H9 (cell line): ENCODE results near the gene ERBIN. TPM values are rescaled to one million over a fixed set of nuclear protein-coding genes. Genes with fewer than 3 reads are reported as not detected.

Experiments
- DNase-seq: peaks from one replicate; pipeline ENCODE4 v3.0.0-alpha.2; 2017
- H2AFZ ChIP-seq: one replicate; pipeline ENCODE4 v1.6.1; 2013; ENCODE audit warnings: mild to moderate bottlenecking, low read length, control low read depth, moderate library complexity
- H2AK5ac ChIP-seq: 2 replicates; pipeline ENCODE4 v1.6.1; 2013; ENCODE audit warnings: low read length, control low read depth, mixed read lengths; ENCODE audit not compliant: insufficient read length
- H2BK120ac ChIP-seq: one replicate; pipeline ENCODE4 v1.6.1; 2013; ENCODE audit warnings: low read depth, mild to moderate bottlenecking, low read length, control low read depth, inconsistent platforms; ENCODE audit not compliant: poor library complexity, severe bottlenecking
- H2BK12ac ChIP-seq: 2 replicates; pipeline ENCODE4 v1.6.1; 2013; ENCODE audit warnings: low read length, control low read depth, mixed read lengths, low read depth; ENCODE audit not compliant: insufficient read length
- H2BK15ac ChIP-seq: 2 replicates; pipeline ENCODE4 v1.6.1; 2013; ENCODE audit warnings: low read depth, low read length, control low read depth
- H2BK20ac ChIP-seq: one replicate; pipeline ENCODE4 v1.6.1; 2013; ENCODE audit warnings: low read depth, mild to moderate bottlenecking, low read length, control low read depth, inconsistent platforms; ENCODE audit not compliant: poor library complexity, severe bottlenecking
- H2BK5ac ChIP-seq: 2 replicates; pipeline ENCODE4 v1.6.1; 2013; ENCODE audit warnings: low read length, control low read depth, mixed read lengths; ENCODE audit not compliant: insufficient read length
- H3K14ac ChIP-seq: 2 replicates; pipeline ENCODE4 v1.6.1; 2013; ENCODE audit warnings: low read length, control low read depth; ENCODE audit not compliant: insufficient read depth
- H3K18ac ChIP-seq: 2 replicates; pipeline ENCODE4 v1.6.1; 2013; ENCODE audit warnings: low read depth, mild to moderate bottlenecking, mixed read lengths, low read length, control low read depth; ENCODE audit not compliant: insufficient read length
- H3K23ac ChIP-seq: 2 replicates; pipeline ENCODE4 v1.6.1; 2013; ENCODE audit warnings: low read length, control low read depth, mixed read lengths, low read depth; ENCODE audit not compliant: insufficient read length
- H3K23me2 ChIP-seq: 2 replicates; pipeline ENCODE4 v1.6.1; 2013; ENCODE audit warnings: low read depth, mild to moderate bottlenecking, mixed read lengths, low read length, control low read depth; ENCODE audit not compliant: insufficient read length, poor library complexity, severe bottlenecking
- H3K27ac ChIP-seq: 2 replicates; pipeline ENCODE4 v1.5.1; 2013; ENCODE audit warnings: low read length, control low read depth, mixed read lengths, low read depth; ENCODE audit not compliant: insufficient read length
- H3K27me3 ChIP-seq: 2 replicates; pipeline ENCODE4 v1.6.1; 2013; ENCODE audit warnings: low read length, control low read depth, inconsistent platforms; ENCODE audit not compliant: insufficient read depth
- H3K4ac ChIP-seq: 2 replicates; pipeline ENCODE4 v1.6.1; 2013; ENCODE audit warnings: low read depth, mild to moderate bottlenecking, control low read depth, inconsistent platforms, low read length, moderate library complexity
- H3K4me1 ChIP-seq: 2 replicates; pipeline ENCODE4 v1.6.1; 2013; ENCODE audit warnings: low read length, control low read depth, inconsistent platforms; ENCODE audit not compliant: insufficient read depth
- H3K4me2 ChIP-seq: 2 replicates; pipeline ENCODE4 v1.6.1; 2013; ENCODE audit warnings: low read length, control low read depth, mixed read lengths; ENCODE audit not compliant: insufficient read length, insufficient read depth
- H3K56ac ChIP-seq: 2 replicates; pipeline ENCODE4 v1.6.1; 2013; ENCODE audit warnings: low read depth, mild to moderate bottlenecking, mixed read lengths, low read length, control low read depth; ENCODE audit not compliant: insufficient read length
- H3K79me1 ChIP-seq: 2 replicates; pipeline ENCODE4 v1.6.1; 2013; ENCODE audit warnings: low read depth, mild to moderate bottlenecking, moderate library complexity, low read length, control low read depth, inconsistent platforms; ENCODE audit not compliant: insufficient read depth, poor library complexity, severe bottlenecking
- H3K79me2 ChIP-seq: 2 replicates; pipeline ENCODE4 v1.6.1; 2013; ENCODE audit warnings: low read length, control low read depth, inconsistent platforms; ENCODE audit not compliant: insufficient read depth
- H3K9ac ChIP-seq: 2 replicates; pipeline ENCODE4 v1.6.1; 2013; ENCODE audit warnings: low read length, control low read depth, mixed read lengths; ENCODE audit not compliant: insufficient read length; ENCODE audit errors: extremely low read depth
- H3K9me3 ChIP-seq: one replicate; pipeline ENCODE4 v1.6.1; 2013; ENCODE audit warnings: low read depth, low read length, inconsistent platforms; ENCODE audit not compliant: control insufficient read depth
- H3T11ph ChIP-seq: one replicate; pipeline ENCODE4 v1.6.1; 2013; ENCODE audit warnings: mild to moderate bottlenecking, low read length, control low read depth, inconsistent platforms
- H4K20me1 ChIP-seq: one replicate; pipeline ENCODE4 v1.6.1; 2013; ENCODE audit not compliant: control insufficient read depth, insufficient read length, insufficient read depth
- H4K5ac ChIP-seq: 2 replicates; pipeline ENCODE4 v1.6.1; 2013; ENCODE audit warnings: low read depth, mild to moderate bottlenecking, mixed read lengths, low read length, control low read depth; ENCODE audit not compliant: insufficient read length
- H4K8ac ChIP-seq: replicated peaks from 2 replicates; pipeline ENCODE4 v1.6.1; 2013; ENCODE audit warnings: low read length, control low read depth, mixed read lengths, low read depth; ENCODE audit not compliant: insufficient read length
- H4K91ac ChIP-seq: 2 replicates; pipeline ENCODE4 v1.6.1; 2013; ENCODE audit warnings: low read depth, mild to moderate bottlenecking, moderate library complexity, mixed read lengths, low read length, control low read depth; ENCODE audit not compliant: insufficient read length
- H3K27ac Mint-ChIP-seq, 3 experiments: 2 replicates in 2 of 3; 3 replicates in 1 of 3; pipeline ENCODE4 v1.8.0; 2020 to 2021; ENCODE audit warnings: mixed read lengths in 3 of 3, mild to moderate bottlenecking in 1 of 3, moderate library complexity in 1 of 3
- H3K27me3 Mint-ChIP-seq: 2 replicates; pipeline ENCODE4 v1.8.0; 2021; ENCODE audit warnings: low read depth, mild to moderate bottlenecking, moderate library complexity, mixed read lengths
- H3K36me3 Mint-ChIP-seq, 3 experiments: 2 replicates in 2 of 3; 3 replicates in 1 of 3; pipeline ENCODE4 v1.8.0; 2020 to 2021; ENCODE audit warnings: low read depth in 3 of 3, mixed read lengths in 3 of 3; ENCODE audit not compliant: insufficient read depth in 1 of 3
- H3K4me1 Mint-ChIP-seq, 2 experiments: 2 replicates each; pipeline ENCODE4 v1.8.0; 2020; ENCODE audit warnings: mixed read lengths in 2 of 2
- H3K4me3 Mint-ChIP-seq, 2 experiments: 2 replicates in 1 of 2; 3 replicates in 1 of 2; pipeline ENCODE4 v1.8.0; 2020 to 2021; ENCODE audit warnings: mild to moderate bottlenecking in 2 of 2, mixed read lengths in 2 of 2, moderate library complexity in 1 of 2
- H3K9me3 Mint-ChIP-seq, 2 experiments: 2 replicates in 1 of 2; 3 replicates in 1 of 2; pipeline ENCODE4 v1.8.0; 2020; ENCODE audit warnings: mild to moderate bottlenecking in 2 of 2, mixed read lengths in 2 of 2, moderate library complexity in 1 of 2
- CTCF ChIP-seq: fragments of 200-600 bp; sonication (generic); conservative IDR thresholded peaks from 3 replicates; pipeline ENCODE4 v1.8.0; 2021; ENCODE audit warnings: antibody characterized with exemption, mild to moderate bottlenecking
- WGBS: extraction: QIAGEN DNeasy Blood & Tissue Kit; methylation state at CpG from one replicate; pipeline ENCODE4 v1.1.7; 2013; ENCODE audit warnings: missing lambda C conversion rate, low lambda C conversion rate, mixed read lengths; ENCODE audit not compliant: insufficient read length; ENCODE audit errors: extremely low coverage; 5-methylcytosine and 5-hydroxymethylcytosine counted together
- total RNA-seq: library from RNA; stranded (reverse); gene quantifications from 2 replicates; pipeline ENCODE4 v1.2.1, GENCODE V29; 2021

The ERBIN gene
- total RNA-seq, 1 experiment from 2014 or later, result 42.9 TPM

DNA sequence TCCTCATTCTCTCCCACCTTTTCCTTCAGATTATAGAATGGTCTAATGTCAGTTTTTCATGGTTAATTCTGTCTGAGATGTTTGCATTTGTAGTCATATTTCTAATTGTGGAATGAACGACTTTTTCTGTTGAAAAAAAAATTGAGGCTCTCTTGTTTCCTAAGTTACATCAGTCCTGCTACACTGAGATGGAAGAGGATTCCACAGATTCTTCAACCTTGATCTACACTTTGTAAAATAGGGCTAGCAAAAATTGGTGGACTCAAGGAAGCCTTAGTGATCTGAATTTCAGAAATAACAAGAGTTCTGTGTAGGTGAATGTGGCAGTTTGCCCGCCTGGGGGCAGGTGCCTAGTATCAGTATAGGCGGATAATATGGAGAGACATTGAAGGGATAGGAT, 51.9 kb downstream of the ERBIN start:
- Histone ChIP-seq H3K14ac (no peak overlapping the region), H3K27ac (no peak overlapping the region), H2BK20ac (no peak overlapping the region), H3K27me3 (no peaks in the 10 kb centered on the region), H2AK5ac (no peak overlapping the region), H4K20me1 (no peaks in the 10 kb centered on the region), H4K91ac (no peak overlapping the region), H3K4me2 (no peak overlapping the region), H3K4me1 (peaks cover 4% of the 10 kb centered on the region; the same call in 1 of the 2 replicates), H4K5ac (no peak overlapping the region), H3T11ph (no peak overlapping the region), H3K23ac (no peak overlapping the region), H4K8ac (no peak overlapping the region), H3K18ac (no peak overlapping the region), H3K79me1 (peaks cover 8% of the 10 kb centered on the region), H3K23me2 (no peaks in the 10 kb centered on the region), H3K9ac (no peak overlapping the region), H2BK12ac (no peak overlapping the region), H2BK5ac (no peak overlapping the region), H2BK120ac (no peak overlapping the region), H3K79me2 (peaks cover 12% of the 10 kb centered on the region; the same call in 1 of the 2 replicates), H2BK15ac (no peak overlapping the region), H3K9me3 (no peaks in the 10 kb centered on the region), H3K4ac (no peak overlapping the region), H3K56ac (no peak overlapping the region), H2AFZ (no peak overlapping the region)
- no peaks in the 10 kb centered on the region for H3K27me3 Mint-ChIP-seq
- H3K4me1 Mint-ChIP-seq, result peaks cover 23 to 33% of the 10 kb centered on the region in 2 experiments
- peaks cover 26 to 49% (median 30%) of the 10 kb centered on the region in 3 experiments for H3K36me3 Mint-ChIP-seq
- WGBS, result no CpG with 5 or more reads among the region's 3 CpGs
- peaks cover 23 to 26% of the 10 kb centered on the region in 2 experiments for H3K9me3 Mint-ChIP-seq
- no peak overlapping the region for H3K4me3 Mint-ChIP-seq
- no peak overlapping the region; a peak in 1 of 7 replicates for H3K27ac Mint-ChIP-seq
- TF ChIP-seq CTCF, result no peak
- no peak for DNase-seq
